Subcutaneous adipose tissue (tissue), 4 donors: ENCODE data around the gene MRPS6. TPM values are rescaled to one million over a fixed set of nuclear protein-coding genes. Genes with fewer than 3 reads are reported as not detected.

Source experiments
- total RNA-seq, 4 donors: library from RNA; depleted of rRNA; stranded (reverse); fragments of >200 nt; gene quantifications; one replicate each; pipeline ENCODE4 v1.1.0, GENCODE V29; 2016
- TF ChIP-seq, protein P1 (sequence below): fragments of 450-650 bp; IDR thresholded peaks from one replicate; pipeline ENCODE4 v1.5.1; 2016; ENCODE audit warnings: low read depth, mild to moderate bottlenecking, control low read depth, antibody characterized with exemption, moderate library complexity

The MRPS6 gene
- total RNA-seq, 4 donors from 2014 or later, result 32.8 to 88.1 (median 68.5) TPM

DNA sequence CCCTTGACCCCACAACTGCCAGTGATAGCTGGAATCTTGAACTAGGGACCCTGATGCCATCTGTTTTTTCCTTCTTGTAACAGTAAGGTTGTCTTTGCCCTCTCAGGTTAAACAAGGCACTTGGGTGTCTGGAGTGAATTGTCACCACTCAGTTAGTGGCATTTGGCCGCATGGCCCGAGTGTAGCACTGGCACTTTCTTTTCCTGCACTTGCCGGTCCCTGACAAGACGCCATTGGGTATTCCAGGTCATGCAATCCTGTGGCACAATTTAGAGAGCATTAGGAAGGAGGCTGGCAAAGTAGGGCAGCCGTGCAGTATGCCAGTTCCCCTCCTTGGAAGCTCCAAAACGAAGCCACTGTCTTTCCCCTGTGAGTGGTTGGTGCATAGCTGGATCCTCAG is 70.8 kb downstream of the MRPS6 start:
- TF ChIP-seq, protein P1, sequence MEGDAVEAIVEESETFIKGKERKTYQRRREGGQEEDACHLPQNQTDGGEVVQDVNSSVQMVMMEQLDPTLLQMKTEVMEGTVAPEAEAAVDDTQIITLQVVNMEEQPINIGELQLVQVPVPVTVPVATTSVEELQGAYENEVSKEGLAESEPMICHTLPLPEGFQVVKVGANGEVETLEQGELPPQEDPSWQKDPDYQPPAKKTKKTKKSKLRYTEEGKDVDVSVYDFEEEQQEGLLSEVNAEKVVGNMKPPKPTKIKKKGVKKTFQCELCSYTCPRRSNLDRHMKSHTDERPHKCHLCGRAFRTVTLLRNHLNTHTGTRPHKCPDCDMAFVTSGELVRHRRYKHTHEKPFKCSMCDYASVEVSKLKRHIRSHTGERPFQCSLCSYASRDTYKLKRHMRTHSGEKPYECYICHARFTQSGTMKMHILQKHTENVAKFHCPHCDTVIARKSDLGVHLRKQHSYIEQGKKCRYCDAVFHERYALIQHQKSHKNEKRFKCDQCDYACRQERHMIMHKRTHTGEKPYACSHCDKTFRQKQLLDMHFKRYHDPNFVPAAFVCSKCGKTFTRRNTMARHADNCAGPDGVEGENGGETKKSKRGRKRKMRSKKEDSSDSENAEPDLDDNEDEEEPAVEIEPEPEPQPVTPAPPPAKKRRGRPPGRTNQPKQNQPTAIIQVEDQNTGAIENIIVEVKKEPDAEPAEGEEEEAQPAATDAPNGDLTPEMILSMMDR, result no peak

- TF ChIP-seq, protein P1, result no peak
Observed at GRCh38 chr21:34147792-34148418, 74.5 kb downstream of the MRPS6 start.

DNA sequence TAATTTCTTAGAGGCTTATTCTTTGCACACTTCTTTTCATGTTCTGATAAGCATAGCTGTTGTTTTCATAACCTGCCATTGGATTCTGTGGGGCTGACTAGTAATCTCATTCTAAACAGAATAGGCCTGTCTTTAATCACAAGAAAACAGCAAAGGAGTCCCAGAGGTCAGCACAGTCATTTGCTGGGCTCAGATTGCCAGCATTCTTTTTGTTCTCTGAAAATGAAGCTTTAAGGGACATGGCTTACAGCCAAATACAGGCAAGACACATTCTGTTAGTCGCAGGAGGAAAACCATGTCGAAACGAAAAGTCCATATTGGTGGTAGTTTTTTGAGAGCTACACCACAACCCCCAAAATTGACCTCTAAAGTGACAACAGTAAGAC is 75.0 kb downstream of the MRPS6 start:
- TF ChIP-seq, protein P1, result no peak

DNA sequence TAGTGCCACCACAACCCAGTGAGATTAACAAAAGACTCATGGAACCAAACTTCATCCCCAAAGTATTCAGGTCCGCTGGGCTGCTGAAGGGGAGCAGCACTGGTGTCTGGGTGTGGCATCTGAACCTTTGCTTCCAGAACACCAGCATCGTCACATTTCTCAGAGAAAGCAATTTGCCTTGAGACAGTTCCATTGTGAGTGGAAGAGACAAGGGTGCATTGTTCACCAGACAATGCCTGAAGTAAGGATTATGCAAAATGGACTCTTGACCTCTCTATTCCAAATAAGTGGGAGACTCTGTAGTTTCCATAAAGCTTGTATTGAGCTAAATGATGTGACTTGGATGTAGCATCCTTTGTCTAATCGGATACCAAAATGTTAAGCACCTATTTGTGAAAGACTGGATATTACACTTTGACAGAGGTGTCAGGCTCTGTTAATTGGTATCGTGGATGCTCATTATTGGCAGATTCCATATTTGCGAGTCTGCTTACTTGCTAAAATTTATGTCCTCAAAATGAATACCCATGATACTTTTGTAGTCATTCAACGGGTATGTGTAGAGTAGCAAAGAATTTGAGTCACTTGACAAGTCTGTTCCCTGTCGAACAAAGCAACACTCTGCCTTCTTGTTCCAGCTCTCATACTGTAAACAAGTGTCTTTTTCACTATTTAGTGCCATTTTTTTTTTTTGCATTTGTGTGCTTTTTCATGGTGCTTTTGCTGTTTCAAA is 75.6 kb downstream of the MRPS6 start:
- TF ChIP-seq, protein P1, result no peak

DNA sequence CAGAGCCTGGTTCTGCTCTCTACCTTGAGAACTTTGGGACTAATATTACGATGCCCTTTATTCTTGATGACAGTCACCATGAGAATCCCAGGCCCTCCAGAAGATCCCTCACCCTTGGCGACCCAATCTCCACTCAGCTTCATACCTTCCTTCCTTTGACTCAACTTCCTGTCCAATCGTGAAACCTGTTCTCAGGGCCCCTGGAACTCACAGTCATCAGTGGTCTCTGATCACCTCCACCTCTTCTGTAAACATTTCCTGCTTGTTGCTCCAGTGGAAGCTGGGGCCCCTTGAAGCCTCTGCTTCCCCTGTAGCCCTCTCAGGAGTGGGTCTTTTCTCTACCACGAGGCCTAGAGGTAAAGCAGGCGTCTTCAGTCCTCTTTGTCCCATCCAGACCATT is 79.1 kb downstream of the MRPS6 start:
- TF ChIP-seq, protein P1, result no peak

DNA sequence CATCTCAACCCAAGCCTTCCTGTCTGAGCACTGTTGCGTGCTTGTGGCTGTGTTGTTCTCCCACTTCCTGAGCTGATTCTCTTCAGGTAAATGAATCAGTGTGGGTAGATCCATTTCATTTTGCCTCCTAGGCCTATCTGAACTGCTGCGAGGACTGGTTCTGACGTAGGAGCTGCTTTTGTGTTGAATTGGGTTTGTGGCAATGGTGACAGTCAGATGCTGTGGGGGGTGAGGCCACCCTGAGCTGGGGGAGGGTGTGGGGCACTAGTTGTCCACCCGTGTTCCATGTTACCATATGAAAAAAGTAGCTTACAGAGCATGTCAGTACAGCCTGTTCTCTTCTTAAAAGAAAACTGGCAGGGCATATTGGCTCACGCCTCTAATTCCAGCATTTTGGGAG is 81.5 kb downstream of the MRPS6 start:
- TF ChIP-seq, protein P1, result no peak

- TF ChIP-seq, protein P1, result no peak
Observed at GRCh38 chr21:34156957-34157356, 83.6 kb downstream of the MRPS6 start.
